Fibroblast of skin of right quadriceps (primary cell): ENCODE results near the gene CTNNA3.

Experiments
- DNase-seq: peaks from one replicate; pipeline ENCODE4 v3.0.0-alpha.2; 2013

The CTNNA3 gene

GRCh38 chr10:66021423-66021822, 1674.6 kb downstream of the CTNNA3 start:
- DNase-seq: no peak

- DNase-seq: no peak
These were observed 1687.8 kb downstream of the CTNNA3 start for GRCh38 chr10:66008221-66008620.

- no peak for DNase-seq
These were observed 1689.6 kb downstream of the CTNNA3 start for GRCh38 chr10:66006411-66006810.

- DNase-seq: no peak
These were observed 1702.5 kb downstream of the CTNNA3 start for GRCh38 chr10:65993451-65993850.

- DNase-seq: no peak
These were observed 1727.1 kb downstream of the CTNNA3 start for GRCh38 chr10:65968871-65969270.

- no peak for DNase-seq
These were observed 1727.6 kb downstream of the CTNNA3 start for GRCh38 chr10:65968437-65968836.

- DNase-seq: no peak
These were observed 1731.8 kb downstream of the CTNNA3 start for GRCh38 chr10:65964205-65964604.

GRCh38 chr10:65952086-65952485, 1743.9 kb downstream of the CTNNA3 start:
- DNase-seq: no peak

- DNase-seq: peak; percentile 21
These were observed 1745.9 kb downstream of the CTNNA3 start for GRCh38 chr10:65950075-65950474.

GRCh38 chr10:65949526-65949925, 1746.5 kb downstream of the CTNNA3 start:
- DNase-seq: no peak

- no peak for DNase-seq
These were observed 1750.9 kb downstream of the CTNNA3 start for GRCh38 chr10:65945061-65945460.

- no peak for DNase-seq
These were observed 1752.5 kb downstream of the CTNNA3 start for GRCh38 chr10:65943451-65943850.

- no peak for DNase-seq
These were observed 1755.0 kb downstream of the CTNNA3 start for GRCh38 chr10:65940816-65941662.

GRCh38 chr10:65940105-65940504, 1755.9 kb downstream of the CTNNA3 start:
- DNase-seq: no peak

GRCh38 chr10:65931291-65932070, 1764.5 kb downstream of the CTNNA3 start:
- no peak for DNase-seq

- DNase-seq: no peak
These were observed 1784.7 kb downstream of the CTNNA3 start for GRCh38 chr10:65911151-65911835.

- DNase-seq: no peak
These were observed 1785.8 kb downstream of the CTNNA3 start for GRCh38 chr10:65910209-65910608.

- DNase-seq: no peak
These were observed 1788.7 kb downstream of the CTNNA3 start for GRCh38 chr10:65907199-65907712.

- DNase-seq: no peak
These were observed 1792.4 kb downstream of the CTNNA3 start for GRCh38 chr10:65903620-65904019.

GRCh38 chr10:65900271-65900670, 1795.7 kb downstream of the CTNNA3 start:
- DNase-seq: no peak

- no peak for DNase-seq
These were observed 1797.9 kb downstream of the CTNNA3 start for GRCh38 chr10:65898055-65898454.

- no peak for DNase-seq
These were observed 1801.0 kb downstream of the CTNNA3 start for GRCh38 chr10:65894961-65895360.

GRCh38 chr10:65894379-65894778, 1801.6 kb downstream of the CTNNA3 start:
- no peak for DNase-seq
